Kidney epithelial cell (primary cell): Measurements from ENCODE around the gene TMTC1. TPM values are rescaled to one million over a fixed set of nuclear protein-coding genes. Genes with fewer than 3 reads are reported as not detected.
A peak's percentile ranks its signal among the peaks of the same experiment; 100 is the strongest.

Source experiments
- DNase-seq: peaks from one replicate; pipeline ENCODE4 v3.0.0-alpha.2; 2010; ENCODE audit warnings: low read depth
- H3K27me3 ChIP-seq: 2 replicates; pipeline ENCODE4 v1.6.0; 2011; ENCODE audit warnings: low read length; ENCODE audit not compliant: control insufficient read depth, insufficient read depth
- H3K36me3 ChIP-seq: 2 replicates; pipeline ENCODE4 v1.5.1; 2011; ENCODE audit warnings: low read length; ENCODE audit not compliant: control insufficient read depth, insufficient read depth
- H3K4me3 ChIP-seq: 2 replicates; pipeline ENCODE4 v1.5.1; 2011; ENCODE audit warnings: low read depth, mild to moderate bottlenecking, control low read depth, low read length
- CTCF ChIP-seq: IDR thresholded peaks from 2 replicates; pipeline ENCODE4 v1.5.1; 2011; ENCODE audit warnings: mild to moderate bottlenecking, moderate library complexity, low read length, control low read depth, inconsistent platforms; ENCODE audit not compliant: insufficient read depth, poor library complexity, severe bottlenecking
- total RNA-seq: library from RNA; depleted of rRNA; stranded (reverse); fragments of >200 nt; gene quantifications from 2 replicates; pipeline ENCODE4 v1.2.3, GENCODE V29; 2015

The TMTC1 gene
- total RNA-seq, 1 donor from 2014 or later: 1.6 TPM

- Histone ChIP-seq H3K27me3 (no peaks in the 10 kb centered on the region), H3K36me3 (no peaks in the 10 kb centered on the region), H3K4me3 (no peak overlapping the region)
- DNase-seq: no peak
- TF ChIP-seq CTCF: peak; percentile 50
Observed at GRCh38 chr12:29519585-29520182, 264.1 kb downstream of the TMTC1 start.

GRCh38 chr12:29518407-29518806, 265.3 kb downstream of the TMTC1 start:
- no peak for TF ChIP-seq CTCF
- no peaks in the 10 kb centered on the region for H3K27me3 ChIP-seq
- H3K36me3 ChIP-seq: no peaks in the 10 kb centered on the region
- no peak overlapping the region for H3K4me3 ChIP-seq
- no peak for DNase-seq

- no peaks in the 10 kb centered on the region for H3K36me3 ChIP-seq
- H3K4me3 ChIP-seq: no peak overlapping the region
- no peak for TF ChIP-seq CTCF
- DNase-seq: no peak
- no peaks in the 10 kb centered on the region for H3K27me3 ChIP-seq
Observed at GRCh38 chr12:29517264-29517663, 266.5 kb downstream of the TMTC1 start.

GRCh38 chr12:29516431-29516875, 267.3 kb downstream of the TMTC1 start:
- TF ChIP-seq CTCF: no peak
- no peaks in the 10 kb centered on the region for H3K36me3 ChIP-seq
- no peaks in the 10 kb centered on the region for H3K27me3 ChIP-seq
- no peak overlapping the region for H3K4me3 ChIP-seq
- no peak for DNase-seq

- TF ChIP-seq CTCF: no peak
- Histone ChIP-seq H3K4me3 (no peak overlapping the region), H3K36me3 (no peaks in the 10 kb centered on the region), H3K27me3 (no peaks in the 10 kb centered on the region)
- no peak for DNase-seq
Observed at GRCh38 chr12:29510591-29511185, 273.1 kb downstream of the TMTC1 start.

- Histone ChIP-seq H3K27me3 (no peaks in the 10 kb centered on the region), H3K36me3 (no peaks in the 10 kb centered on the region), H3K4me3 (no peak overlapping the region)
- DNase-seq: no peak
- TF ChIP-seq CTCF: no peak
Observed at GRCh38 chr12:29509503-29509902, 274.2 kb downstream of the TMTC1 start.
